Fibroblast of lung (primary cell): ENCODE measurements around the gene ATP6V0E1. TPM values are rescaled to one million over a fixed set of nuclear protein-coding genes. Genes with fewer than 3 reads are reported as not detected.

ENCODE experiments used
- DNase-seq, 2 donors: peaks; one replicate each; pipeline versions ENCODE4 v3.0.0 to v3.0.0-alpha.2; 2010; ENCODE audit warnings: low read depth in 2 of 2
- H2AFZ ChIP-seq: 2 replicates; pipeline ENCODE4 v1.5.1; 2012; ENCODE audit warnings: low read length, control low read depth, inconsistent platforms
- H3K27ac ChIP-seq: 2 replicates; pipeline ENCODE4 v1.5.1; 2011; ENCODE audit warnings: low read length, control low read depth; ENCODE audit not compliant: insufficient read depth
- H3K27me3 ChIP-seq: 2 replicates; pipeline ENCODE4 v1.5.1; 2011; ENCODE audit warnings: mild to moderate bottlenecking, low read length; ENCODE audit not compliant: control insufficient read depth, insufficient read depth
- H3K36me3 ChIP-seq: 2 replicates; pipeline ENCODE4 v1.5.1; 2011; ENCODE audit warnings: low read length; ENCODE audit not compliant: control insufficient read depth, insufficient read depth
- H3K4me1 ChIP-seq: 2 replicates; pipeline ENCODE4 v1.5.1; 2011; ENCODE audit warnings: low read length; ENCODE audit not compliant: control insufficient read depth, insufficient read depth; ENCODE audit errors: extremely low read depth
- H3K4me2 ChIP-seq: 2 replicates; pipeline ENCODE4 v1.5.1; 2011; ENCODE audit warnings: low read length, control low read depth; ENCODE audit not compliant: insufficient read depth; ENCODE audit errors: extremely low read depth
- H3K4me3 ChIP-seq, 4 experiments: fragments of 200-600 bp in 1 of 4; sonication (generic) in 1 of 4; replicated peaks in 1 of 4; 2 replicates each; pipeline ENCODE4 v1.5.1; 2011 to 2016; ENCODE audit warnings: low read length in 4 of 4, low read depth in 3 of 4, mild to moderate bottlenecking in 3 of 4, control low read depth in 2 of 4, inconsistent platforms in 1 of 4, mixed read lengths in 1 of 4; ENCODE audit not compliant: insufficient read depth in 1 of 4; ENCODE audit errors: control extremely low read depth in 1 of 4
- H3K79me2 ChIP-seq: 2 replicates; pipeline ENCODE4 v1.5.1; 2012; ENCODE audit warnings: mild to moderate bottlenecking, low read length, inconsistent platforms; ENCODE audit not compliant: control insufficient read depth, insufficient read depth
- H3K9ac ChIP-seq: 2 replicates; pipeline ENCODE4 v1.5.1; 2011; ENCODE audit warnings: mild to moderate bottlenecking, low read length, control low read depth; ENCODE audit not compliant: insufficient read depth
- H3K9me3 ChIP-seq: 2 replicates; pipeline ENCODE4 v1.5.1; 2012; ENCODE audit warnings: low read depth, low read length; ENCODE audit not compliant: control insufficient read depth, insufficient read depth
- H4K20me1 ChIP-seq: 2 replicates; pipeline ENCODE4 v1.5.1; 2011; ENCODE audit warnings: low read length; ENCODE audit not compliant: control insufficient read depth, insufficient read depth; ENCODE audit errors: extremely low read depth
- EZH2 ChIP-seq: IDR thresholded peaks from 2 replicates; pipeline ENCODE4 v1.5.1; 2012; ENCODE audit warnings: low read length, control low read depth, mild to moderate bottlenecking; ENCODE audit errors: missing control alignments
- polyA plus RNA-seq, 2 donors: library from polyadenylated mRNA; depleted of rRNA in 1 of 2; stranded (reverse) in 1 of 2; unstranded in 1 of 2; fragments of >200 nt; gene quantifications; 2 replicates each; pipeline ENCODE4 v1.2.1, GENCODE V29; 2011 to 2012; ENCODE audit warnings: missing spikeins in 1 of 2
- total RNA-seq: library from RNA; depleted of rRNA; stranded (reverse); fragments of >200 nt; gene quantifications from 2 replicates; pipeline ENCODE4 v1.2.1, GENCODE V29; 2014
- TF ChIP-seq, protein P1 (sequence below), 2 donors: IDR thresholded peaks in 1 of 2; conservative IDR thresholded peaks in 1 of 2; 1 replicate in 1 of 2; 2 replicates in 1 of 2; pipeline ENCODE4 v1.5.1; 2011 to 2012; ENCODE audit warnings: low read length in 2 of 2, control low read depth in 1 of 2, inconsistent platforms in 1 of 2, low read depth in 1 of 2, mild to moderate bottlenecking in 1 of 2

Gene ATP6V0E1
- total and polyA plus RNA-seq, 2 donors (not counting 1 experiment from before 2014, with no cell fraction given), result 377 to 635 TPM

DNA sequence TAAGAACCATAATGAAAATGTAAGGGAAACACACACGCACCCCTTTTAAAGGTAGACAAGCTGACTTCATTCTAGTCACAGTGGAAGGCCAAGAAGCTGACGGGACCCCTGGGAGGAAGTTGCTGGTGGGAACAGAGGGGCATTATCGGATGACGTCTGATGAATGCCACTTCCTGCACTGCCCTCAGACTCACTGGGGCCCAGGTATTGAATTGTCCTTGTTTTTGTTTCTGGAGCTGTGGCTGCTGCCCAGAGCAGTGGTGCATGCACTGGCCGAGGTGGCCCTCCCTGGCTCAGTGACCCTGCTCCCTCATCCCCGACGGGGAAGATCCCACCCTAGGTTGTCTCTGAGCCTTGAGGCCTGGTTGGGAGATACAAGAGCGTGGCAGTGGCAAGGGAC lies 39.7 kb upstream of the ATP6V0E1 start:
- H3K9me3 ChIP-seq, result no peaks in the 10 kb centered on the region
- peak overlapping the region; percentile 62 for H3K27ac ChIP-seq
- H3K4me1 ChIP-seq, result peaks cover 4% of the 10 kb centered on the region
- H3K4me3 ChIP-seq, result no peak overlapping the region
- no peaks in the 10 kb centered on the region for H3K27me3 ChIP-seq
- TF ChIP-seq, protein P1, sequence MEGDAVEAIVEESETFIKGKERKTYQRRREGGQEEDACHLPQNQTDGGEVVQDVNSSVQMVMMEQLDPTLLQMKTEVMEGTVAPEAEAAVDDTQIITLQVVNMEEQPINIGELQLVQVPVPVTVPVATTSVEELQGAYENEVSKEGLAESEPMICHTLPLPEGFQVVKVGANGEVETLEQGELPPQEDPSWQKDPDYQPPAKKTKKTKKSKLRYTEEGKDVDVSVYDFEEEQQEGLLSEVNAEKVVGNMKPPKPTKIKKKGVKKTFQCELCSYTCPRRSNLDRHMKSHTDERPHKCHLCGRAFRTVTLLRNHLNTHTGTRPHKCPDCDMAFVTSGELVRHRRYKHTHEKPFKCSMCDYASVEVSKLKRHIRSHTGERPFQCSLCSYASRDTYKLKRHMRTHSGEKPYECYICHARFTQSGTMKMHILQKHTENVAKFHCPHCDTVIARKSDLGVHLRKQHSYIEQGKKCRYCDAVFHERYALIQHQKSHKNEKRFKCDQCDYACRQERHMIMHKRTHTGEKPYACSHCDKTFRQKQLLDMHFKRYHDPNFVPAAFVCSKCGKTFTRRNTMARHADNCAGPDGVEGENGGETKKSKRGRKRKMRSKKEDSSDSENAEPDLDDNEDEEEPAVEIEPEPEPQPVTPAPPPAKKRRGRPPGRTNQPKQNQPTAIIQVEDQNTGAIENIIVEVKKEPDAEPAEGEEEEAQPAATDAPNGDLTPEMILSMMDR (conservative IDR thresholded peaks at IDR 0.05 in 1 of 2, IDR thresholded peaks at IDR 0.05 in 1 of 2; ENCODE audit: low read depth in 1 of 2, low read length in 2 of 2), result no peak
- no peak for TF ChIP-seq EZH2
- no peak overlapping the region for H2AFZ ChIP-seq
- H3K36me3 ChIP-seq, result peaks cover 6% of the 10 kb centered on the region
- DNase-seq, result no peak
- H3K4me2 ChIP-seq, result no peak overlapping the region
- no peaks in the 10 kb centered on the region for H3K79me2 ChIP-seq
- no peaks in the 10 kb centered on the region for H4K20me1 ChIP-seq
- H3K9ac ChIP-seq, result no peak overlapping the region

DNA sequence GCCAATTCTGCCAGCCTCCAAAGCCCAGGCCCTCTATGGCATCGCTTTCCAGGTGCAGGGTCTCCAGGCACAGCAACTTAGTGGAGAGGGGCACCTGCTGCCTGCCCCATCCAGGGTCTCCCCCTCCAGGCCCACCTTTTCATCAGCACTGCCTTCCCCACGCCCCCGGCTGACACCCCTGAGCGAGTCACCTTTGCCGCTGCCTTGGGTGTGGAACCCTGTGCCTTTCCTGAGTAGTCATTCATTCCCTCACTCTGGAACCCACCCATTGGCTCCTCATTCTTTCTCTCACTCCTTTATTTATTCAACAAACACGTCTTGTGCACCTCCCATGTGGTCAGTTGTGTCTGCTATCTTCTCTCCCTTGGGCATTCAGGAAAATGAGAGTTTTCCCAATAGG lies 38.8 kb upstream of the ATP6V0E1 start:
- H3K4me1 ChIP-seq, result peaks cover 4% of the 10 kb centered on the region
- DNase-seq, result no peak
- H3K27me3 ChIP-seq, result no peaks in the 10 kb centered on the region
- no peak overlapping the region for H3K27ac ChIP-seq
- TF ChIP-seq, protein P1 (conservative IDR thresholded peaks at IDR 0.05 in 1 of 2, IDR thresholded peaks at IDR 0.05 in 1 of 2; ENCODE audit: low read depth in 1 of 2, low read length in 2 of 2), result no peak
- no peak for TF ChIP-seq EZH2
- H3K9ac ChIP-seq, result no peak overlapping the region
- no peak overlapping the region for H3K4me2 ChIP-seq
- no peaks in the 10 kb centered on the region for H3K79me2 ChIP-seq
- no peak overlapping the region for H3K4me3 ChIP-seq
- H4K20me1 ChIP-seq, result no peaks in the 10 kb centered on the region
- H3K9me3 ChIP-seq, result no peaks in the 10 kb centered on the region
- H2AFZ ChIP-seq, result no peak overlapping the region
- H3K36me3 ChIP-seq, result peaks cover 4% of the 10 kb centered on the region

DNA sequence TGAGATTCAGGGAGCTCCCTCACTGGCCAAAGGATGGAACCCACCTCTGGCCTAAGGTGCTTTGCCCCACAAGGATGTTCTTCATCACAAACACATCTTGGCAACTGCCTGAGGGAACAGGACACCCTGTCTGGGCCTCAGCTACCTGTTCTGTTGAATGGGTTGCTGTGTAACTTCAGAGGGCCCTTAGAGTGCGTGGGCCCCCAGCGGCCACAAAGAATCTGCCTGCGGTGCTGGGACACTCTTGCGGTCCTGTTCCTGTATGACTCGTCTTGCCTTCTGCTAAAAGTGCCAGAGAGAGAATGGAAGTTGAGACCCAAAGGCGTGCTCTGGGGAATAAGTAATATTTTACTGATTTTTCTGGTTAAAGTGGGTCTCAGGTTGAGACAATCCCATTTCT lies 38.4 kb upstream of the ATP6V0E1 start:
- Histone ChIP-seq H3K4me1 (peaks cover 4% of the 10 kb centered on the region), H3K9ac (no peak overlapping the region), H3K36me3 (peaks cover 3% of the 10 kb centered on the region), H3K79me2 (no peaks in the 10 kb centered on the region), H2AFZ (no peak overlapping the region), H3K27me3 (no peaks in the 10 kb centered on the region), H3K4me3 (no peak overlapping the region), H4K20me1 (no peaks in the 10 kb centered on the region), H3K9me3 (no peaks in the 10 kb centered on the region), H3K27ac (no peak overlapping the region), H3K4me2 (no peak overlapping the region)
- no peak for TF ChIP-seq EZH2
- TF ChIP-seq, protein P1 (conservative IDR thresholded peaks at IDR 0.05 in 1 of 2, IDR thresholded peaks at IDR 0.05 in 1 of 2; ENCODE audit: low read depth in 1 of 2, low read length in 2 of 2), result no peak
- peak in 1 of 2 donors; percentile 40 for DNase-seq
